Measurements from ENCODE around the gene KLRC2.
"Not testable (repeated sequence)": the region's sequence is repeated elsewhere in the genome, so short reads cannot be mapped to it uniquely, and the experiment has no call there.

The KLRC2 gene

DNA sequence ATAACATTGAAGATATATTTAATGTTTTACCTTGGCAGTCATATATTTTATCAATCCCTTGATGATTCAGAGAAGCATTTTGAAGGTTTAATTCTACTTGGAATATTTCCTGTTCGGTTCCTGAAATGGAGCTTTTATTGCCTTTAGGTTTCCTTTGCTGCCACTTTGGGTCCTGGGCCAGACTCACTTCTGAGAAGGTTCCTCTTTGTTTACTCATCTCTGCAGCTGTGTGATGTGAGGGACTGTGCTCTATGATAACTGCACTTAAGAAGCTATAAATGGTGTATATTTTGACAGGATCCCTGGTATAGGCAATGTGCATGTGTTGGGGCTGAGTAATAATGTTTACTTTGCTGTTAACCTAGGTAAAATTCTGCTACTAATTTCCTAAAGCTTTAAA is 15.5 kb downstream of the KLRC2 start, which contains the start of gene KLRC3:
KLRC3 (minus strand) TSS at position 262 of the 400 bp plus-strand sequence; CDS start at position 217, 45 bp downstream.
- not testable (repeated sequence) for TF ChIP-seq FOXM1 (IDR thresholded peaks at IDR 0.05; ENCODE audit: borderline replicate concordance, low read depth); ZBTB7A (IDR thresholded peaks at IDR 0.05; ENCODE audit: low read depth); TEAD4 (IDR thresholded peaks at IDR 0.05)

DNA sequence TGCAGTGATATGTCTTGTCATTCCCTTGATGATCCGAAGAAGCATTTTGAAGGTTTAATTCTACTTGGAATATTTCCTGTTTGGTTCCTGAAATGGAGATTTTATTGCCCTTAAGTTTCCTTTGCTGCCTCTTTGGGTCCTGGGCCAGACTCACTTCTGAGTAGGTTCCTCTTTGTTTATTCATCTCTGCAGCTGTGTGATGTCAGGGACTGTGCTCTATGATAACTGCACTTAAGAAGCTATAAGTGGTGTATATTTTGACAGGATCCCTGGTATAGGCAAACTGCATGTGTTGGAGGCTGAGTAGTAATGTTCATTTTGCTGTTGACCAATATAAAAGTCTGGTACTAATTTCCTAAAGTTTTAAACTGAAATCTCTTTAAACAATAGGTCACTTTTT is 26.4 kb downstream of the KLRC2 start, which contains the start of gene KLRC4:
KLRC4 (minus strand) TSS at position 366 of the 400 bp plus-strand sequence; CDS start at position 184, 182 bp downstream.
- TF ChIP-seq MAX (IDR thresholded peaks at IDR 0.05) (no peak), EGR1 (IDR thresholded peaks at IDR 0.05) (no peak), REST (IDR thresholded peaks at IDR 0.05; ENCODE audit: low read depth) (no peak), YY1 (IDR thresholded peaks at IDR 0.05; ENCODE audit: low read depth) (no peak), TCF12 (IDR thresholded peaks at IDR 0.05; ENCODE audit: low read depth) (no peak), CREB1 (IDR thresholded peaks at IDR 0.05; ENCODE audit: low read depth) (no peak), RAD21 (IDR thresholded peaks at IDR 0.05; ENCODE audit: low read depth) (no peak), CEBPB (IDR thresholded peaks at IDR 0.05) (no peak), EP300 (IDR thresholded peaks at IDR 0.05; ENCODE audit: borderline replicate concordance) (no peak), NFIC (IDR thresholded peaks at IDR 0.05) (no peak), FOXM1 (IDR thresholded peaks at IDR 0.05; ENCODE audit: borderline replicate concordance, low read depth) (no peak), TAF1 (IDR thresholded peaks at IDR 0.05; ENCODE audit: low read depth) (no peak), USF1 (IDR thresholded peaks at IDR 0.05) (no peak)

DNA sequence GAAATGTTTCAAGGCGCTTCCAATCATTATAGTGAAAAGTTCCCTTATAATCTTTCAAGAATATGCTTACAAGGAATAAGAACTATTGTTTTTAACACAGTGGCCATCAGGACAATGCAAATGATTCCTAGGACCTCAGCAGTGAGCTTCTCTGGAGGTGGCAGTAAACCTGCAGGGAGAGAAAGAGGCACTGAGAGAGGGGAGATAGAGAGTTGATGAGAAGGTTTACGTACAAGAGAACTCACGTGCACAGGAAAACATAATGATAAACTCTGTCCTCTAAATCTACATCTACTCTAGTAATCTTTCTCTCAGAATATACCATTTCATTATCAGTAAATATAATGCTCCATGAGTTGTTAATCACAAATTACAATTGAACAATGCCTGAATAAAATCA is 27.0 kb downstream of the KLRC2 start:
- no peak for TF ChIP-seq CREB1 (IDR thresholded peaks at IDR 0.05; ENCODE audit: low read depth)
- no peak for TF ChIP-seq FOXM1 (IDR thresholded peaks at IDR 0.05; ENCODE audit: borderline replicate concordance, low read depth)
- no peak for TF ChIP-seq RAD21 (IDR thresholded peaks at IDR 0.05; ENCODE audit: low read depth)
- TF ChIP-seq TEAD4 (IDR thresholded peaks at IDR 0.05): no peak
- TF ChIP-seq YY1 (IDR thresholded peaks at IDR 0.05; ENCODE audit: low read depth): no peak
- TF ChIP-seq EGR1 (IDR thresholded peaks at IDR 0.05): no peak
- TF ChIP-seq EP300 (IDR thresholded peaks at IDR 0.05; ENCODE audit: borderline replicate concordance): no peak
- TF ChIP-seq CEBPB (IDR thresholded peaks at IDR 0.05): no peak
- no peak for TF ChIP-seq USF1 (IDR thresholded peaks at IDR 0.05)
- no peak for TF ChIP-seq REST (IDR thresholded peaks at IDR 0.05; ENCODE audit: low read depth)

DNA sequence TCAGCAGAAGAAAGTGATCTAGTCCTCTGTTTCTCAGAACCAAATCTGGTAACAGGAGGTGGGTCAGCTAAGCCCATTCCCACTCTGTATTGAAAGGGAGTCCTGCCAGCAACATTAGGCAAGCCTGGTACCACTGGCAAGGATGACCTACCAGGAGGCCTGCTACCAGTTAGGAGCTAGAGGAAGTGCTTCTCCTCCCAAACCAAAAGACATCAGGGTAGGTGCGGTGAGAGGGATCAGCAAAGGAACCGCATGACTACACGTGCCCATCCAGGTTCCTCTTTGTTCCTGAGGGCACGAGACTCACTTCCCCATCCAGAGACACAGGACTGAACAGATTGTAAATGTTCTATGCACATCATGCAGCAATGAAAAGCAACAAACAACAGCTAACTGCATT is 29.1 kb downstream of the KLRC2 start:
- TF ChIP-seq ZBTB7A (IDR thresholded peaks at IDR 0.05; ENCODE audit: low read depth) (no peak), CEBPB (IDR thresholded peaks at IDR 0.05) (no peak), EGR1 (IDR thresholded peaks at IDR 0.05) (no peak), EP300 (IDR thresholded peaks at IDR 0.05; ENCODE audit: borderline replicate concordance) (no peak), USF1 (IDR thresholded peaks at IDR 0.05) (no peak), TCF12 (IDR thresholded peaks at IDR 0.05; ENCODE audit: low read depth) (no peak), NFIC (IDR thresholded peaks at IDR 0.05) (no peak), CREB1 (IDR thresholded peaks at IDR 0.05; ENCODE audit: low read depth) (no peak), MAX (IDR thresholded peaks at IDR 0.05) (no peak), YY1 (IDR thresholded peaks at IDR 0.05; ENCODE audit: low read depth) (no peak), REST (IDR thresholded peaks at IDR 0.05; ENCODE audit: low read depth) (no peak), TEAD4 (IDR thresholded peaks at IDR 0.05) (no peak), RAD21 (IDR thresholded peaks at IDR 0.05; ENCODE audit: low read depth) (no peak), TAF1 (IDR thresholded peaks at IDR 0.05; ENCODE audit: low read depth) (no peak), FOXM1 (IDR thresholded peaks at IDR 0.05; ENCODE audit: borderline replicate concordance, low read depth) (no peak)

Measured in Ishikawa (cell line).